Hematopoietic multipotent progenitor cell treated with erythropoietin and hydrocortisone succinate and interleukin-3 and kit ligand, for 8 days (in vitro differentiated cells): ENCODE measurements around the gene ROR2.

ENCODE experiments used
- DNase-seq: peaks from one replicate; pipeline ENCODE4 v3.0.0-alpha.2; 2015

The ROR2 gene

GRCh38 chr9:91789941-91790340 lies 160.1 kb downstream of the ROR2 start:
- no peak for DNase-seq

- DNase-seq: no peak
Observed at GRCh38 chr9:91787931-91788330, 162.1 kb downstream of the ROR2 start.

- peak; percentile 46 for DNase-seq
Observed at GRCh38 chr9:91786132-91786896, 163.7 kb downstream of the ROR2 start.

- DNase-seq: peak; percentile 70
Observed at GRCh38 chr9:91785447-91785842, 164.6 kb downstream of the ROR2 start.

- DNase-seq: no peak
Observed at GRCh38 chr9:91784673-91785446, 165.2 kb downstream of the ROR2 start.

- no peak for DNase-seq
Observed at GRCh38 chr9:91783876-91784672, 166.0 kb downstream of the ROR2 start.

- no peak for DNase-seq
Observed at GRCh38 chr9:91783411-91783810, 166.6 kb downstream of the ROR2 start.

GRCh38 chr9:91782708-91783214 lies 167.3 kb downstream of the ROR2 start:
- no peak for DNase-seq

- no peak for DNase-seq
Observed at GRCh38 chr9:91781906-91782305, 168.1 kb downstream of the ROR2 start.

GRCh38 chr9:91781116-91781515 lies 168.9 kb downstream of the ROR2 start:
- DNase-seq: no peak

GRCh38 chr9:91778031-91778430 lies 172.0 kb downstream of the ROR2 start:
- DNase-seq: no peak

- no peak for DNase-seq
Observed at GRCh38 chr9:91777292-91777830, 172.7 kb downstream of the ROR2 start.

GRCh38 chr9:91776409-91777291 lies 173.4 kb downstream of the ROR2 start:
- DNase-seq: no peak

- no peak for DNase-seq
Observed at GRCh38 chr9:91775708-91776028, 174.4 kb downstream of the ROR2 start.

GRCh38 chr9:91775011-91775707 lies 174.9 kb downstream of the ROR2 start:
- peak; percentile 76 for DNase-seq

- DNase-seq: no peak
Observed at GRCh38 chr9:91773156-91773555, 176.9 kb downstream of the ROR2 start.

- no peak for DNase-seq
Observed at GRCh38 chr9:91771864-91772263, 178.2 kb downstream of the ROR2 start.

GRCh38 chr9:91771027-91771426 lies 179.0 kb downstream of the ROR2 start:
- no peak for DNase-seq

GRCh38 chr9:91770229-91770628 lies 179.8 kb downstream of the ROR2 start:
- DNase-seq: no peak

GRCh38 chr9:91768977-91769916 lies 180.8 kb downstream of the ROR2 start:
- DNase-seq: no peak
